Right lobe of liver (tissue), 6 donors: ENCODE measurements around the gene DHDDS. TPM values are rescaled to one million over a fixed set of nuclear protein-coding genes. Genes with fewer than 3 reads are reported as not detected.

Source experiments
- ATAC-seq, 4 donors: fragments of 200-7000 bp; cut with Tn5 transposase; one replicate each; pipeline ENCODE4 v1.9.1; 2020; ENCODE audit warnings: mild to moderate bottlenecking in 4 of 4, moderate library complexity in 4 of 4
- DNase-seq, 3 donors: peaks; one replicate each; pipeline ENCODE4 v3.0.0-alpha.2; 2020
- H3K27ac ChIP-seq, 3 donors: fragments of 200-600 bp; one replicate each; pipeline ENCODE4 v1.8.0; 2022
- H3K27me3 ChIP-seq, 2 donors: fragments of 200-600 bp; one replicate each; pipeline ENCODE4 v1.8.0; 2022
- H3K36me3 ChIP-seq, 4 donors: fragments of 200-600 bp; sonication (generic) in 1 of 4; one replicate each; pipeline versions ENCODE4 v1.5.1 to v1.8.0; 2017 to 2022; ENCODE audit warnings: control low read depth in 1 of 4
- H3K4me1 ChIP-seq, 4 donors: fragments of 200-600 bp; sonication (generic) in 1 of 4; one replicate each; pipeline versions ENCODE4 v1.5.1 to v1.8.0; 2017 to 2022; ENCODE audit warnings: control low read depth in 1 of 4
- H3K4me3 ChIP-seq, 3 donors: fragments of 200-600 bp; one replicate each; pipeline ENCODE4 v1.8.0; 2022
- H3K9me3 ChIP-seq, 4 donors: fragments of 200-600 bp; sonication (generic) in 1 of 4; one replicate each; pipeline versions ENCODE4 v1.5.1 to v1.8.0; 2017 to 2022; ENCODE audit warnings: control low read depth in 1 of 4
- CTCF ChIP-seq, 4 donors: fragments of 200-600 bp in 3 of 4; fragments of 450-650 bp in 1 of 4; IDR thresholded peaks; one replicate each; pipeline versions ENCODE4 v1.5.1 to v1.8.0; 2016 to 2022; ENCODE audit warnings: antibody characterized with exemption in 4 of 4, mild to moderate bottlenecking in 2 of 4
- POLR2A ChIP-seq: fragments of 450-650 bp; IDR thresholded peaks from one replicate; pipeline ENCODE4 v1.6.1; 2017; ENCODE audit warnings: antibody characterized with exemption, mild to moderate bottlenecking
- whole genome bisulfite sequencing: methylation state at CpG from one replicate; pipeline ENCODE4 v1.1.6; 2018; ENCODE audit warnings: low coverage, low lambda C conversion rate; ENCODE audit not compliant: insufficient coverage; ENCODE audit errors: missing lambda C conversion rate; 5-methylcytosine and 5-hydroxymethylcytosine counted together
- intact Hi-C, 2 donors: fragments of 100-400 bp; cut with DNase I; formaldehyde crosslinking; loops; one replicate each; pipeline versions ENCODE4 v1.11.2 to v1.14.1; 2022
- total RNA-seq, 6 experiments: library from RNA; depleted of rRNA in 2 of 6; stranded (reverse); fragments of >200 nt in 2 of 6; fragmentation: NEBNext Ultra II Directional in 3 of 6; extraction: Animal tissue kit (Norgen Biotek cat#: 25700) in 3 of 6; gene quantifications; one replicate each; pipeline versions ENCODE4 v1.1.0 to v1.2.4, GENCODE V29; 2016 to 2023
- donor health status: DM: no; HTN: yes; CAD: no.
- donor health status: DM: no; HTN: no; CAD: no.
- donor health status: DM: no; HTN: no; CAD: no.
- donor health status: DM: no; HTN: yes; CAD: no.
- donor health status: DM: no; HTN: yes; CAD: no.

DHDDS gene
- total RNA-seq, 6 experiments from 2014 or later, result 20.0 to 48.6 (median 24.9) TPM

DNA sequence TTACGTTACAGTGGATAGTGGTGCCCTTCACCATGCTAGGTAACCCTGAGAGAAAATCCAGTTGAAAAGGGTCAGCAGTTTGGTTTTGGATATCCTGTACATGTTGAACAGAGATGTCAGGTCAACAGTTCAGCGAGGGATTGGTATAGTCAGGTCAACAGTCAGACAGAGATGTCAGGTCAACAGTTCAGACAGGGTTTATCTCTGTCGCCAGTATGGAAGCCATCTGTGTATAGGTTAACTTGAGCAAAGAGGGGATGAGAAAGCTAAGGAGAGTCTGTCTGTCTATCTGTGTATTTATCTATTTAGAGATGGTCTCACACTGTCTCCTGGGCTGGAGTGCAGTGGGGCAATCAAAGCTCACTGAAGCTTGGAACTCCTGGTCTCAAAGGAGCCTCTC lies 17.7 kb downstream of the DHDDS start:
- WGBS, result 75% methylated on average over 2 of the region's 3 CpGs
- Histone ChIP-seq H3K27me3 (no peaks in the 10 kb centered on the region), H3K9me3 (no peaks in the 10 kb centered on the region), H3K4me1 (no peaks in the 10 kb centered on the region), H3K36me3 (peaks cover 0 to 14% (median 10%) of the 10 kb centered on the region in 4 donors), H3K4me3 (no peak overlapping the region), H3K27ac (no peak overlapping the region)
- TF ChIP-seq CTCF (IDR thresholded peaks at IDR 0.05) (no peak), POLR2A (no peak)
- DNase-seq, result no peak
- intact Hi-C loops, result no loop called here
- no peak for ATAC-seq

DNA sequence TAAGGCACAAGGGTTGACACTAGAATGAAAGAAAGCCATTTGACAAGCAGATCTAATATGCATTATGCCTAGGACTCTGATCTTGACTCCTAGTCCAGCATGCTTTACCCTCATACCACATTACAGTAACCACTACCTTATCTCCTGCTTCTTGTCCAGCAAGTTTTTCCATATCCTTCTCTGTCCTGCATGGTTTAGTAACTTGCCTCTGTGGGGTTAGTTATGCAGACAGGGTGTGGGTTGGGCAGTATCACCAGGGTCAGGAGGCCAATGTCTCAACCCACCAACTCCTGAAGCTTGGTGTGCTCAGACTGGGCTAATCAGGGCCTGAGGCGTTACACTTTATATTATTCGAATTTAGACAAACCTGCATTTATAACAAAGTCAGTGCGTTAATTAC lies 18.8 kb downstream of the DHDDS start:
- peaks cover 0 to 13% (median 7%) of the 10 kb centered on the region in 4 donors for H3K36me3 ChIP-seq
- WGBS, result 94% methylated on average over 3 of the region's 3 CpGs
- H3K27ac ChIP-seq, result no peak overlapping the region
- H3K4me1 ChIP-seq, result no peaks in the 10 kb centered on the region
- TF ChIP-seq POLR2A (no peak), CTCF (IDR thresholded peaks at IDR 0.05) (no peak)
- H3K9me3 ChIP-seq, result no peaks in the 10 kb centered on the region
- H3K4me3 ChIP-seq, result no peak overlapping the region
- intact Hi-C loops, result no loop called here
- DNase-seq, result no peak
- ATAC-seq, result no peak
- H3K27me3 ChIP-seq, result no peaks in the 10 kb centered on the region

GRCh38 chr1:26452459-26453183 lies 20.5 kb downstream of the DHDDS start:
- Histone ChIP-seq H3K9me3 (no peaks in the 10 kb centered on the region), H3K27ac (no peak overlapping the region), H3K4me1 (no peaks in the 10 kb centered on the region), H3K36me3 (peaks cover 0 to 8% (median 4%) of the 10 kb centered on the region in 4 donors), H3K27me3 (no peaks in the 10 kb centered on the region), H3K4me3 (no peak overlapping the region)
- ATAC-seq (no peak), DNase-seq (no peak)
- intact Hi-C loops, result no loop called here
- WGBS, result 100% methylated on average over 5 of the region's 5 CpGs
- TF ChIP-seq POLR2A, result no peak
- TF ChIP-seq CTCF (IDR thresholded peaks at IDR 0.05), result no peak

DNA sequence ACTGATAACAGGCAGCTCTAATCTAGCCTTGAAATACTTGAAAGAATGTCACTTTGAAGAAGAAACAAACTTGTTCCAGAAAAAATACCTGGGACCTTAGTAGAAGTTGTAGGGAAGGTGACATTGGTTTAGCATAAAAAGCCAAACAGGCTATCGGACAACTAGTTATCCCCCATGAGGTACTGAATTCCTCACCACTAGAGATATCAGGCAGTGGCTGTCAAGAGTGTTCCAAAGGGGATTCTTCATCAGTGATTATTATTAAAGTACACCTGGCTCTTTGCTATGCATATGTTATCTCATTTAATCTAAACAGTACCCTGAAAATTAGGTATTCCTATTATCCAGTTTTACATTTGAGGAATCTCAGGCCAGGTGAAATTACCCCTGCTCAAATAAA lies 27.0 kb downstream of the DHDDS start:
- Histone ChIP-seq H3K9me3 (no peaks in the 10 kb centered on the region), H3K27ac (no peak overlapping the region), H3K4me3 (no peak overlapping the region), H3K4me1 (no peaks in the 10 kb centered on the region), H3K36me3 (peaks cover 0 to 20% (median 7%) of the 10 kb centered on the region in 4 donors), H3K27me3 (no peaks in the 10 kb centered on the region)
- no peak for DNase-seq
- no peak for TF ChIP-seq POLR2A
- no peak for TF ChIP-seq CTCF (IDR thresholded peaks at IDR 0.05)
- intact Hi-C loops, result no loop called here
- no peak for ATAC-seq
- WGBS, result no CpG with 5 or more reads among the region's 1 CpG
